GM21723 (cell line): ENCODE data around the gene CDK11B.

Experiments
- ATAC-seq: cut with Tn5 transposase; IDR thresholded peaks from one replicate; pipeline ENCODE4 v1.9.1; 2021; ENCODE audit warnings: mild to moderate bottlenecking, moderate library complexity; ENCODE audit not compliant: unreplicated experiment

Gene CDK11B

GRCh38 chr1:1628754-1629429 lies 29.9 kb downstream of the CDK11B start:
- no peak for ATAC-seq

GRCh38 chr1:1627829-1628753 lies 30.7 kb downstream of the CDK11B start:
- ATAC-seq, result no peak

- ATAC-seq, result no peak
Measured at GRCh38 chr1:1627261-1627828, 31.5 kb downstream of the CDK11B start.

GRCh38 chr1:1626207-1627141 lies 32.3 kb downstream of the CDK11B start:
- no peak for ATAC-seq

GRCh38 chr1:1625824-1626206 lies 33.0 kb downstream of the CDK11B start:
- no peak for ATAC-seq

- no peak for ATAC-seq
Measured at GRCh38 chr1:1625404-1625775, 33.4 kb downstream of the CDK11B start.

GRCh38 chr1:1624443-1625403 lies 34.1 kb downstream of the CDK11B start:
- no peak for ATAC-seq

GRCh38 chr1:1623631-1624442 lies 35.0 kb downstream of the CDK11B start:
- no peak for ATAC-seq

- no peak for ATAC-seq
Measured at GRCh38 chr1:1623181-1623630, 35.6 kb downstream of the CDK11B start.

- no peak for ATAC-seq
Measured at GRCh38 chr1:1622788-1623094, 36.1 kb downstream of the CDK11B start.

GRCh38 chr1:1622010-1622787 lies 36.6 kb downstream of the CDK11B start:
- ATAC-seq, result no peak

- ATAC-seq, result no peak
Measured at GRCh38 chr1:1621173-1622009, 37.4 kb downstream of the CDK11B start.

- no peak for ATAC-seq
Measured at GRCh38 chr1:1620433-1621139, 38.2 kb downstream of the CDK11B start.

- ATAC-seq, result no peak
Measured at GRCh38 chr1:1619917-1620361, 38.9 kb downstream of the CDK11B start.

- ATAC-seq, result no peak
Measured at GRCh38 chr1:1618396-1619068, 40.3 kb downstream of the CDK11B start.

- ATAC-seq, result no peak
Measured at GRCh38 chr1:1617925-1618324, 40.9 kb downstream of the CDK11B start.
